IPS DF 6.9 (cell line): ENCODE results near the gene RAB44.

Experiments used
- DNase-seq: peaks from one replicate; pipeline ENCODE4 v3.0.0-alpha.2; 2013; ENCODE audit warnings: low read depth, low spot score
- H3K27ac ChIP-seq: one replicate; pipeline ENCODE4 v1.5.1; 2013; ENCODE audit warnings: low read length, control low read depth
- H3K27me3 ChIP-seq: 2 replicates; pipeline ENCODE4 v1.6.1; 2013; ENCODE audit warnings: mild to moderate bottlenecking, low read length; ENCODE audit not compliant: control insufficient read depth, insufficient read depth
- H3K36me3 ChIP-seq: 2 replicates; pipeline ENCODE4 v1.6.1; 2013; ENCODE audit warnings: low read length; ENCODE audit not compliant: control insufficient read depth, insufficient read depth
- H3K4me1 ChIP-seq: 2 replicates; pipeline ENCODE4 v1.6.1; 2013; ENCODE audit warnings: low read length; ENCODE audit not compliant: control insufficient read depth, insufficient read depth
- H3K4me3 ChIP-seq: 2 replicates; pipeline ENCODE4 v1.5.1; 2013; ENCODE audit warnings: mild to moderate bottlenecking, low read length
- H3K9me3 ChIP-seq: 2 replicates; pipeline ENCODE4 v1.6.1; 2013; ENCODE audit warnings: low read length, inconsistent platforms; ENCODE audit not compliant: control insufficient read depth, insufficient read depth
- WGBS: extraction: QIAGEN DNeasy Blood & Tissue Kit; methylation state at CpG from one replicate; pipeline ENCODE4 v1.1.7; 2013; ENCODE audit warnings: mixed read lengths, missing lambda C conversion rate; ENCODE audit not compliant: insufficient read length, insufficient coverage; 5-methylcytosine and 5-hydroxymethylcytosine counted together

Gene RAB44

GRCh38 chr6:36688063-36688738, 9.4 kb upstream of the RAB44 start:
- no peaks in the 10 kb centered on the region for H3K9me3 ChIP-seq
- no peak for DNase-seq
- WGBS, result no CpG with 5 or more reads among the region's 6 CpGs
- H3K4me1 ChIP-seq, result no peaks in the 10 kb centered on the region
- peaks cover 13% of the 10 kb centered on the region; the same call in 1 of the 2 replicates for H3K36me3 ChIP-seq
- H3K27ac ChIP-seq, result no peak overlapping the region
- no peaks in the 10 kb centered on the region for H3K27me3 ChIP-seq
- H3K4me3 ChIP-seq, result no peak overlapping the region

GRCh38 chr6:36688739-36689075, 8.9 kb upstream of the RAB44 start:
- Histone ChIP-seq H3K36me3 (peaks cover 13% of the 10 kb centered on the region; the same call in 1 of the 2 replicates), H3K27me3 (no peaks in the 10 kb centered on the region), H3K9me3 (no peaks in the 10 kb centered on the region), H3K4me1 (no peaks in the 10 kb centered on the region), H3K4me3 (no peak overlapping the region), H3K27ac (no peak overlapping the region)
- DNase-seq, result no peak
- WGBS, result no CpG with 5 or more reads among the region's 5 CpGs

GRCh38 chr6:36691011-36691410, 6.6 kb upstream of the RAB44 start:
- no CpG with 5 or more reads among the region's 4 CpGs for WGBS
- no peaks in the 10 kb centered on the region for H3K4me1 ChIP-seq
- H3K27ac ChIP-seq, result no peak overlapping the region

GRCh38 chr6:36691612-36692011, 6.0 kb upstream of the RAB44 start:
- Histone ChIP-seq H3K36me3 (no peaks in the 10 kb centered on the region; the same call in 1 of the 2 replicates), H3K4me3 (no peak overlapping the region), H3K27ac (no peak overlapping the region), H3K4me1 (no peaks in the 10 kb centered on the region), H3K9me3 (no peaks in the 10 kb centered on the region), H3K27me3 (no peaks in the 10 kb centered on the region)
- no CpG with 5 or more reads among the region's 2 CpGs for WGBS
- DNase-seq, result no peak

More at GRCh38 chr6:36691011-36691410, 6.6 kb upstream of the RAB44 start:
- Histone ChIP-seq H3K27me3 (no peaks in the 10 kb centered on the region), H3K9me3 (no peaks in the 10 kb centered on the region), H3K36me3 (no peaks in the 10 kb centered on the region; the same call in 1 of the 2 replicates), H3K4me3 (no peak overlapping the region)
- no peak for DNase-seq

- Histone ChIP-seq H3K36me3 (no peaks in the 10 kb centered on the region), H3K27ac (no peak overlapping the region), H3K9me3 (no peaks in the 10 kb centered on the region), H3K4me3 (no peak overlapping the region), H3K4me1 (no peaks in the 10 kb centered on the region), H3K27me3 (no peaks in the 10 kb centered on the region)
- WGBS, result no CpG with 5 or more reads among the region's 3 CpGs
- no peak for DNase-seq
These were observed 5.4 kb upstream of the RAB44 start for GRCh38 chr6:36692220-36692619.

GRCh38 chr6:36692861-36693702, 4.5 kb upstream of the RAB44 start:
- no peaks in the 10 kb centered on the region for H3K9me3 ChIP-seq
- WGBS, result no CpG with 5 or more reads among the region's 27 CpGs
- no peak overlapping the region for H3K27ac ChIP-seq
- H3K36me3 ChIP-seq, result no peaks in the 10 kb centered on the region
- H3K4me3 ChIP-seq, result no peak overlapping the region
- no peaks in the 10 kb centered on the region for H3K4me1 ChIP-seq
- no peaks in the 10 kb centered on the region for H3K27me3 ChIP-seq
- DNase-seq, result no peak

- DNase-seq, result no peak
- Histone ChIP-seq H3K4me3 (no peak overlapping the region), H3K27me3 (no peaks in the 10 kb centered on the region), H3K4me1 (no peaks in the 10 kb centered on the region), H3K27ac (no peak overlapping the region), H3K36me3 (no peaks in the 10 kb centered on the region), H3K9me3 (no peaks in the 10 kb centered on the region)
- WGBS, result no CpG with 5 or more reads among the region's 6 CpGs
These were observed 3.0 kb upstream of the RAB44 start for GRCh38 chr6:36694616-36695015.

GRCh38 chr6:36695414-36695813, 2.2 kb upstream of the RAB44 start:
- WGBS, result no CpG with 5 or more reads among the region's 2 CpGs
- Histone ChIP-seq H3K9me3 (no peaks in the 10 kb centered on the region), H3K36me3 (no peaks in the 10 kb centered on the region), H3K4me1 (no peaks in the 10 kb centered on the region), H3K27me3 (no peaks in the 10 kb centered on the region), H3K27ac (no peak overlapping the region), H3K4me3 (no peak overlapping the region)
- no peak for DNase-seq

GRCh38 chr6:36698196-36698595, 570 bp downstream of the RAB44 start:
- Histone ChIP-seq H3K27ac (no peak overlapping the region), H3K9me3 (no peaks in the 10 kb centered on the region), H3K36me3 (no peaks in the 10 kb centered on the region), H3K4me3 (no peak overlapping the region), H3K4me1 (no peaks in the 10 kb centered on the region), H3K27me3 (no peaks in the 10 kb centered on the region)
- DNase-seq, result no peak
- no CpG with 5 or more reads among the region's 6 CpGs for WGBS

GRCh38 chr6:36698871-36699271, 1.2 kb downstream of the RAB44 start:
- no peak overlapping the region for H3K27ac ChIP-seq
- no peak overlapping the region for H3K4me3 ChIP-seq
- WGBS, result no CpG with 5 or more reads among the region's 8 CpGs
- H3K9me3 ChIP-seq, result no peaks in the 10 kb centered on the region
- H3K4me1 ChIP-seq, result no peaks in the 10 kb centered on the region
- no peaks in the 10 kb centered on the region for H3K36me3 ChIP-seq
- DNase-seq, result no peak
- no peaks in the 10 kb centered on the region for H3K27me3 ChIP-seq
